ENCODE data around the gene OR6K3.
A peak's percentile ranks its signal among the peaks of the same experiment; 100 is the strongest.
"Not testable (repeated sequence)": the region's sequence is repeated elsewhere in the genome, so short reads cannot be mapped to it uniquely, and the experiment has no call there.

The OR6K3 gene

GRCh38 chr1:158720620-158721019, at the start of gene OR6K3:
Gene OR6K3 (minus strand): TSS chr1:158720720. CDS start chr1:158718115, 2,605 bp downstream.
- no peak for DNase-seq

- DNase-seq, result no peak
Observed at GRCh38 chr1:158754420-158754819, 33.9 kb upstream of the OR6K3 start, which contains the start of gene OR6K6. Gene OR6K6 (plus strand): TSS chr1:158754720. CDS start chr1:158754888, 168 bp downstream.

- DNase-seq, result no peak
Observed at GRCh38 chr1:158752155-158752712, 31.7 kb upstream of the OR6K3 start.

GRCh38 chr1:158735848-158736247, 15.3 kb upstream of the OR6K3 start:
- no peak for DNase-seq

GRCh38 chr1:158732524-158732923, 12.0 kb upstream of the OR6K3 start:
- DNase-seq, result peak; percentile 35

GRCh38 chr1:158731707-158732106, 11.2 kb upstream of the OR6K3 start:
- DNase-seq, result no peak

GRCh38 chr1:158730453-158730852, 9.9 kb upstream of the OR6K3 start:
- peak; percentile 38 for DNase-seq

GRCh38 chr1:158728510-158729225, 8.1 kb upstream of the OR6K3 start:
- no peak for DNase-seq

- DNase-seq, result no peak
Observed at GRCh38 chr1:158724442-158724841, 3.9 kb upstream of the OR6K3 start.

- DNase-seq, result no peak
Observed at GRCh38 chr1:158719664-158720063, 856 bp downstream of the OR6K3 start.

GRCh38 chr1:158717344-158717743, 3.2 kb downstream of the OR6K3 start:
- DNase-seq, result no peak

GRCh38 chr1:158716335-158716734, 4.2 kb downstream of the OR6K3 start:
- DNase-seq, result no peak

- no peak for DNase-seq
Observed at GRCh38 chr1:158714754-158715153, 5.8 kb downstream of the OR6K3 start.

GRCh38 chr1:158711098-158711497, 9.4 kb downstream of the OR6K3 start:
- no peak for DNase-seq

GRCh38 chr1:158706096-158706495, 14.4 kb downstream of the OR6K3 start:
- DNase-seq, result no peak

GRCh38 chr1:158700552-158700951, 20.0 kb downstream of the OR6K3 start, which contains the start of gene OR6K2:
Gene OR6K2 (minus strand): TSS chr1:158700652. CDS start chr1:158700652, 0 bp downstream.
- DNase-seq, result no peak

- DNase-seq, result no peak
Observed at GRCh38 chr1:158694596-158694995, 25.9 kb downstream of the OR6K3 start.

- DNase-seq, result no peak
Observed at GRCh38 chr1:158692356-158692755, 28.2 kb downstream of the OR6K3 start.

- peak; percentile 67 for DNase-seq
Observed at GRCh38 chr1:158691907-158692306, 28.6 kb downstream of the OR6K3 start.

- DNase-seq, result not testable (repeated sequence)
Observed at GRCh38 chr1:158691149-158691548, 29.4 kb downstream of the OR6K3 start.

GRCh38 chr1:158689875-158690274, 30.6 kb downstream of the OR6K3 start:
- DNase-seq, result no peak

GRCh38 chr1:158689110-158689509, 31.4 kb downstream of the OR6K3 start:
- peak; percentile 72 for DNase-seq

GRCh38 chr1:158688343-158688742, 32.2 kb downstream of the OR6K3 start:
- not testable (repeated sequence) for DNase-seq

- peak; percentile 62 for DNase-seq
Observed at GRCh38 chr1:158687037-158687436, 33.5 kb downstream of the OR6K3 start.
